Uterus (tissue), 4 donors: ENCODE data around the gene HMGCS2. TPM values are rescaled to one million over a fixed set of nuclear protein-coding genes. Genes with fewer than 3 reads are reported as not detected.

ENCODE experiments used
- DNase-seq, 2 donors: peaks; one replicate each; pipeline ENCODE4 v3.0.0-alpha.2; 2019 to 2020
- H3K27ac ChIP-seq, 2 donors: fragments of 200-600 bp; sonication (generic); 1 replicate in 1 of 2; 2 replicates in 1 of 2; pipeline ENCODE4 v1.5.1; 2016 to 2018
- H3K27me3 ChIP-seq, 2 donors: fragments of 200-600 bp; sonication (generic); one replicate each; pipeline ENCODE4 v1.5.1; 2018 to 2019; ENCODE audit warnings: control low read depth in 1 of 2
- H3K36me3 ChIP-seq, 2 donors: fragments of 200-600 bp; sonication (generic); one replicate each; pipeline ENCODE4 v1.5.1; 2019; ENCODE audit warnings: control low read depth in 1 of 2
- H3K4me1 ChIP-seq, 2 donors: fragments of 200-600 bp; sonication (generic); one replicate each; pipeline ENCODE4 v1.5.1; 2018 to 2019; ENCODE audit warnings: control low read depth in 1 of 2
- H3K4me3 ChIP-seq, 2 donors: fragments of 200-600 bp; sonication (generic); 1 replicate in 1 of 2; 2 replicates in 1 of 2; pipeline ENCODE4 v1.5.1; 2018 to 2019; ENCODE audit warnings: mild to moderate bottlenecking in 1 of 2
- H3K9me3 ChIP-seq, 2 donors: fragments of 200-600 bp; sonication (generic); one replicate each; pipeline ENCODE4 v1.5.1; 2019; ENCODE audit warnings: control low read depth in 1 of 2
- CTCF ChIP-seq, 4 experiments: fragments of 200-600 bp in 2 of 4; fragments of 450-650 bp in 2 of 4; sonication (generic) in 2 of 4; IDR thresholded peaks; one replicate each; pipeline ENCODE4 v1.5.1; 2016 to 2019; ENCODE audit warnings: antibody characterized with exemption in 4 of 4, mild to moderate bottlenecking in 2 of 4, moderate library complexity in 1 of 4
- POLR2A ChIP-seq, 2 donors: fragments of 450-650 bp; IDR thresholded peaks; one replicate each; pipeline ENCODE4 v1.6.1; 2016; ENCODE audit warnings: antibody characterized with exemption in 2 of 2, mild to moderate bottlenecking in 1 of 2, moderate library complexity in 1 of 2
- intact Hi-C: fragments of 100-400 bp; cut with DNase I; formaldehyde crosslinking; loops from one replicate; pipeline ENCODE4 v1.15.1; 2023; ENCODE audit warnings: low total_unique reads
- total RNA-seq, 4 donors: library from RNA; depleted of rRNA in 3 of 4; stranded (reverse); fragments of >200 nt in 3 of 4; gene quantifications; one replicate each; pipeline versions ENCODE4 v1.1.0 to v1.2.4, GENCODE V29; 2014 to 2023
- donor health status: DM: yes; HTN: yes; CAD: no.

Gene HMGCS2
- total RNA-seq, 4 donors from 2014 or later = 0.29 TPM; not detected in 3

DNA sequence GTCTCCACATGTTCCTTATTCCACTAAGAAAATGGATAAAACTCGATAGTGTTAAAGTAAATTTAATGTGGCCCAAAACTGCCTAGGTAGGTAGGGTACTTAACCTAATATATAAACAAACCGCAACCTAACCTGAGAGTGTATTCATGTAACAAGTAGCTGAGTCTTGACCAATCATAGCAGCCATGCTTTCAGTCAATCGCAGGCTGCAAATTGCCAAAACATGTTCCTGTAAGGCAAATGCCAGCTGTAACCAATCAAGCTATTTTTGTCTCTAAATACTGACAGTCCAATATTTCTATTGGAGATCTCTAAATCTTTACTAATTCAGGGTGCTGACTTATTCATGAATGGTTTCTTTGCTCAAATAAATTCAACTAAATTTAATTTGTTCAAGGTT lies 3.1 kb upstream of the HMGCS2 start:
- H3K4me3 ChIP-seq = no peak overlapping the region
- no peaks in the 10 kb centered on the region for H3K36me3 ChIP-seq
- no peak for DNase-seq
- TF ChIP-seq POLR2A (IDR thresholded peaks at IDR 0.05) = no peak
- no peak for TF ChIP-seq CTCF (IDR thresholded peaks at IDR 0.05)
- no peaks in the 10 kb centered on the region for H3K4me1 ChIP-seq
- no peaks in the 10 kb centered on the region for H3K9me3 ChIP-seq
- intact Hi-C loops = no loop called here
- no peak overlapping the region for H3K27ac ChIP-seq
- no peaks in the 10 kb centered on the region for H3K27me3 ChIP-seq

DNA sequence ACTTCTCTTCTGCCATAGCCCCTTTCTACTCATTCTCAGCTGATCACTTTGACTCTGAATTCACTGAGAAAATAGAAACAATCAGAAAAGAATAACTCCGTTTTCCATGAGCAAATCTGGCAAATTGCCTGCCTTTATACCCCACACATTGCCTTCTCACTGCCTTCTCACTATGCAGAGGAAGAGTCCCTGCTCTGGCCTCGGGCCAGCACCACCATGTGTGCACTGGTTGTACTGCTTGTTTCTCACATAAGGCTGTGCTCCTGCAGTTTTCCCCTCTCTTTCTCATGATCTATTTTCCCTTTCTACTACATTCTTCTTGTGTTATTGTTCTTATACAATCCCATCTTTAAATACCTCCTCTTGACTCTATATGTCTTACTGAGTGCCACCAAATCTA lies 2.3 kb upstream of the HMGCS2 start:
- Histone ChIP-seq H3K27ac (no peak overlapping the region), H3K4me1 (no peaks in the 10 kb centered on the region), H3K27me3 (no peaks in the 10 kb centered on the region), H3K4me3 (no peak overlapping the region), H3K9me3 (no peaks in the 10 kb centered on the region), H3K36me3 (no peaks in the 10 kb centered on the region)
- DNase-seq = no peak
- TF ChIP-seq CTCF (IDR thresholded peaks at IDR 0.05) = no peak
- TF ChIP-seq POLR2A (IDR thresholded peaks at IDR 0.05) = no peak
- intact Hi-C loops = no loop called here

DNA sequence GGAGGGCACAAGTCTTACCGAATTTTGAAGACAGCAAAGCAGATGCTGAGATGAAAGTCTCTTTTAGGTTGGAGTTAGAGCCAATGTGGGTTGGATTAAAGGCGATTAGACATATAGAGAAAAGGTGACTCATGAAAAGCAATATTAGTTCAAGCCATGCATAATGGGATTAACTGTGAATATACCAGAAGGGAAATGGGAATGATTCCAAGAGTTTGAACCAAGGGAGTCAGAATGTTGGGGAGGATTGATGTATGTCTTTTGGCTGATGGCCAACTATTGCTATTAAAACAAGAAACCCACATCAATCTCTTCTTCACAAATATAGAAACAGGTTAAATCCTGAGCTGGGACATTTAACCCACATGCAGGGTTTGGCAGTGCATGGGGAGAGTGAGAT lies 1.2 kb downstream of the HMGCS2 start:
- H3K4me3 ChIP-seq = no peak overlapping the region
- H3K27ac ChIP-seq = no peak overlapping the region
- TF ChIP-seq CTCF (IDR thresholded peaks at IDR 0.05) (no peak), POLR2A (IDR thresholded peaks at IDR 0.05) (no peak)
- no peak for DNase-seq
- no peaks in the 10 kb centered on the region for H3K9me3 ChIP-seq
- intact Hi-C loops = no loop called here
- no peaks in the 10 kb centered on the region for H3K4me1 ChIP-seq
- H3K27me3 ChIP-seq = no peaks in the 10 kb centered on the region
- no peaks in the 10 kb centered on the region for H3K36me3 ChIP-seq

DNA sequence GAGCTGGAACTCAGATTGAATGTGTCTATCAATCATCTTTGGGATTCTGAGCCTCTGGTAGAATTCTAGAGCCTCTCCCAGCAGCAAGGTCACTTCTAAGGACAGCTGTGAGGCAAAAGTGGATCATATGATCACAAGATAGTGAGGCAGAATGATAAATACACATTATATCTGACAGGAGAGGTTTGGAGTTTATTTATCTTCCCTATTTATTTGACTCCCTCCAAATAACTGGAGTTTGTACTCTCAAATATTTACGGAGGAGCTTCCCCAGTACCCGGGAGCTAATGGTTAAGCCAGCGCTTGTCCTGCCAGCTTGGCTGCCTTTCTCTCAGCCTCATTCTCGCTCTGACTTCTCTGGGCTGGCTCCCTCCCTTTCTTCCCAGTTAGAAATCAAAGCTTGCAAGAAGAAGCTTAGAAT lies 2.3 kb downstream of the HMGCS2 start:
- Histone ChIP-seq H3K9me3 (no peaks in the 10 kb centered on the region), H3K36me3 (no peaks in the 10 kb centered on the region), H3K4me3 (no peak overlapping the region), H3K27ac (no peak overlapping the region), H3K27me3 (no peaks in the 10 kb centered on the region), H3K4me1 (no peaks in the 10 kb centered on the region)
- no peak for DNase-seq
- intact Hi-C loops = no loop called here
- TF ChIP-seq CTCF (IDR thresholded peaks at IDR 0.05) (no peak), POLR2A (IDR thresholded peaks at IDR 0.05) (no peak)

DNA sequence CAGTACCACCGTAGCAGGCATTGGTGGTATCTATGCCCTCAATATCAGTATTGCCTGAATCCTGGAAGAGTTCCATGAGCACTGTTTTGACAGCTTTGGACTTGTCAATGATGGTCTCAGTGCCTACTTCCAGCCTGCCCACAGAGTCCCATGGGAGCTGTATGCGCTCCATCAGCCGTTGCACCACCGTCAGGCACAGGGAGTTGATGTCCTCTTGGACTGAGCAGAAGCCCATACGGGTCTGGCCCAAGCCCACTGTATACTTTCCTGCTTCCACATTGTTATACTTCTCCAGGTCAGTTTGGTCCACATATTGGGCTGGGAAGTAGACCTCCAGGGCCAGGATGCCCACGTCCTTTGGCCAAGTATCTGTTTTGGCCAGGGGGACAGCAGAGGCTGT lies 4.5 kb downstream of the HMGCS2 start:
- H3K4me1 ChIP-seq = no peaks in the 10 kb centered on the region
- no peak for DNase-seq
- no peaks in the 10 kb centered on the region for H3K27me3 ChIP-seq
- intact Hi-C loops = no loop called here
- TF ChIP-seq POLR2A (IDR thresholded peaks at IDR 0.05) (no peak), CTCF (IDR thresholded peaks at IDR 0.05) (no peak)
- no peaks in the 10 kb centered on the region for H3K9me3 ChIP-seq
- H3K4me3 ChIP-seq = no peak overlapping the region
- H3K27ac ChIP-seq = no peak overlapping the region
- no peaks in the 10 kb centered on the region for H3K36me3 ChIP-seq
